Retina (tissue), 1 donor: ENCODE results near the gene FOXP1.

Experiments used
- DNase-seq: peaks from one replicate; pipeline ENCODE4 v3.0.0-alpha.2; 2016

Gene FOXP1

DNA sequence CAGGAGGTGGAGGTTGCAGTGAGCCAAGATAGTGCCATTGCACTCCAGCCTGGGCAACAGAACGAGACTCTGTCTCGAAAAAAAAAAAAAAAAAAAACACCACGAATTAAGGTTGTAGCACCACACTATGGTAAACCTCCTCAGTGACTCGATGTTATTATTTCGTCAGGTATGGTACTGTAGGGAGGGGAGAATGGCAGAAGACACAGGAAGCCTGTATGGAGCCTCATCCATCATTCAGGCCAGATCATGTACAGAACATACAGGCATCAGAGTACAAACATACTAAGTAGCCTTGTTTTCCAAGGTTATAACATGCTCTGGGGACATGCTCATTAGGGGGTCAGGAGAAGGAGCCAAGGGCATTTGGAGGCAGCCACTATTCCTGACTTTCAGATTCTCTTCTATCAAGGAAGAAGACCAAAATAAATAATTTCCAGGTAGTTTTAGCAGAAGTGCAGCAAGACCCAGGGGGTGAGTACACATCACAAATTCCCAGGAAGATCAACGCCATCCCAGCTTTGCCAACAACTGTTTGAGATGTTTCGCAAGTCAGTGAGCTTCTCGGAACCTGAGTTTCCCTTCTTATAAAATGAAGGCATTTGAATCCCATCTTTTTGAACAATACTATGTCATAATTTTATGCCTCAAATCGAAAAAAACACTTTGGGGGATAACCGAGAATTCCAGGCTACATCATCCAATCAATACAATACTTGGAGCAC, 79.8 kb downstream of the FOXP1 start:
- DNase-seq: no peak

DNA sequence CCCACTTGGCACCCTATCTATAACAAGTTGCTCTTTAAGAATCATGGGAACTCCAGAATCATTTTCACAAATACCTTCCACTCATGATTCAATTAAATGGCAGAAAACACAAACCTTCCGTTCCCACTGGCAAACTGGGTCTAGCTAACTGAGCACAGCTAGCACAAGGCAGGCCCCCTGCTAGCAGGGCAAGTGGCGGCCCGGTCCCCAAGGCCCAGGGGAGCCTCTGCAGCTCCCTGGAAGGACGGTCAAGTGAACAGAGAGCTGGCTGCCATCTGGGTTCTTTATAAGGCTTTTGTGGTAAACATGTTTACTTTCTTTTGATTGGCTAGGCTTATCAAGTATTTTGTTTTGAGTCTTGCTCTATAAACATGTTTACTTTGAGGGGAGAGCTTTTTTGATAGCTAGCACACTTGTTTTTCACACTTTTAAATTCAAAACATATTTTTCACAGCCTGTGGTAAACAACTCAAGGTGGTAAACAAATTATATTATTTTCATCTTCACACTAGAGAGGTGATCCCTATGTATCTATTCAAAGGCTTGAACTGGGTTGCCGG, 81.4 kb downstream of the FOXP1 start:
- DNase-seq: no peak

DNA sequence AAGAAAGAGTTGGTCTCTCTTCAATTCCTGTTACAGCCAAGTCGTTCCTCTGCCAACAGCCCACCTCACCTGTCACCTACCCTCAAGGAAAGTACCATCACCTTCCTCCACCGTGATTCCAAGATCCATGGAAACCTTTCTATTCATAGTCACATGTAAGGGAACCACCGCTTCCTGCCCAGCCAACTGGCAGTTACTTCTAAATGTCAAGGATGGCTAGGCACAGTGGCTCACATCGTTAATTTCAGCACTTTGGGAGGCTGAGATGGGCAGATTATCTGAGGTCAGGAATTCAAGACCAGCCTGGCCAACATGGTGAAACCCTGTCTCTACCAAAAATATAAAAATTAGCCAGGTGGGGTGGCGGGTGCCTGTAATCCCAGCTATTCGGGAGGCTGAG, 82.8 kb downstream of the FOXP1 start:
- DNase-seq: no peak

DNA sequence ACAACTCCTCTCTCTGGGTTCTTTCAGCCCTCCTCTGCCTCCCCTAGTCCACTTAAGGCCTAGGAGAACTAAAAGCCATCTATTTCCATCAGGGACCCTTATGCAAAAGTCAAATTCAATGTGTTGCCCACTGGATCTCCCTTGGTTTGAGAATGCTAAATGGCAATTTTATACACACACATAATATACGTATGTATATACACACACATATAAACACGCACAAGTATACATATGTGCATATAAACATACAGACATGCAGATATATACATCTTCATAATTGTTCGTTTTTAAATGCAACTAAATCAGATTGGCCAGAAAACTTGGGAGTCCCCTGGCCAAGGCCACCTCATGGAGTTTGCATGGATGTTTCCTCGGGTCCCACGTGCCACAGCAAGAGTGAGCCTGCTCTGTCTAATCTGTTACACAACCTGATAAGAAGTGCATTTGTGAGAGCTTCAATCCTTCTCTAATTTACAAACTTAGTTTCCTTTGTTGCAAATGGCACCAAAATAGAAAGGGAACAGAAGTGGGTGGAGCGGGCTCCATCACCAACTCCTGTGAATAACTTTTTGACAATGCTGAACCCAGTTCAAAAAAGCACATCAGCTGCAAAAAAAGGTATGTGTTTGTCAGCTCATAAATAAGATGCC, 84.2 kb downstream of the FOXP1 start:
- DNase-seq: no peak

DNA sequence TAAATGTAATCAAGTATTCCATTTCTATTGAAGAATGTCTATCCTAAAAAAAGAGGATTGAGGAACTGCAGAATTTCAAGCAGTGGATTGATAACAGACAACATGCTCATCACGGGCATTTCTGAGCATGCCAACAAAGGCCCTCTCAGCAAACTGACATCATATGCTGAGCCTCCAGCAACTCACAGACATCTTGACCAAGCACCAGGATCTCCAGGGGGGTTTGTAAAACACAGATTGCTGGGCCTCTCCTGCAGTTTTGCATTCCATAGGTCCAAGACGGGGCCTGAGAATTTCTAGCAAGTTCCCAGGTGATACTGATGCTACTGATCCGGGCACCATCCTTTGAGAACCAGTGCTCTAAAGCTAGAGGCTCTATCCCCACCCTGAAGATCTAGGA, 85.0 kb downstream of the FOXP1 start:
- no peak for DNase-seq

DNA sequence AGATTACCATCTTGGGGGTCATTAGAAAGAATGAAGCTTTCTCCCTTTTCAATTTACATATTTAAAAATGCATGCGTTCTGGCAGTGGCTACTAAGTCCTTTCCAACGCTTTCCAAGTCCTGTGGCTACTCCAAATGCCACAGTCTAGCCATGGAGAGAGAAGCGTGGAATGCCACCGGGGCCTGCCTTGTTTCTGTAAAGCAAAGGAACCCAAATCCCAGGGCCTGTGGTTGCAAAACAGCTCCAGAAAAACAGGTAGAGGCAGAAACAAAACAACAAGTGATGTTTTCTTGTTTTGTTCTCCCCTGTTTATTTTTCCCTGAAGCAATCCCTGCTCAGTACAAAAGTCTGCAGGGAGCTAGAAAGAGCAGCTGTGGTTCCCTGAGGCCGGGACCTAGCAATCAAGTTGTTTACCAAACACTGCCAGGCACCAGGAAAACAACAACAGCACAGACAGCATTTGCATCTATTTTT, 85.5 kb downstream of the FOXP1 start:
- no peak for DNase-seq

DNA sequence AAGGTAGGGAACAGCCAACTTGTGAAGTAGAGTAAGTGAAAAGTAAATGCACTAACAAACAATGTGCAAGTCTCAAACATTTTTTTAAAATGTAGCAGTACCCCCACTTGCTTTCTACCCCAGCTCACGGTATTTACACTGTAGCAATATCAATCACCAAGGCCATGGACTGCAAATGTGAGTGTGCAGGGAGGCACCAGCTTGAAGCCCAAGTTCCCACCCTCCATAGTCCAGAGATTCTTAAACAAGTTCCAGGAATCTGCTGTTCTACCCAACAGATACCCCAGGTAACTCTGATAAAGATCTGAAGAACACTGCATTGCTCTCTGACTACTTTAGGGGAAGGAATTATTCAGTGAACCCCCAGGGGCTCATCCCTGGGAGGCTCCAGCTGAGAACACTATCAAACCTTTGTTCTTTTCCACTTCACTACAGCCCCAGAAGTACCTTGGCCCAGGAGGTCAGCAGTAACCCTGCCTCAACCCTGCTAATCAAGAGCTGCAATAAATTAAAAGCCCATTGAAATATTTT, 86.1 kb downstream of the FOXP1 start:
- DNase-seq: no peak

DNA sequence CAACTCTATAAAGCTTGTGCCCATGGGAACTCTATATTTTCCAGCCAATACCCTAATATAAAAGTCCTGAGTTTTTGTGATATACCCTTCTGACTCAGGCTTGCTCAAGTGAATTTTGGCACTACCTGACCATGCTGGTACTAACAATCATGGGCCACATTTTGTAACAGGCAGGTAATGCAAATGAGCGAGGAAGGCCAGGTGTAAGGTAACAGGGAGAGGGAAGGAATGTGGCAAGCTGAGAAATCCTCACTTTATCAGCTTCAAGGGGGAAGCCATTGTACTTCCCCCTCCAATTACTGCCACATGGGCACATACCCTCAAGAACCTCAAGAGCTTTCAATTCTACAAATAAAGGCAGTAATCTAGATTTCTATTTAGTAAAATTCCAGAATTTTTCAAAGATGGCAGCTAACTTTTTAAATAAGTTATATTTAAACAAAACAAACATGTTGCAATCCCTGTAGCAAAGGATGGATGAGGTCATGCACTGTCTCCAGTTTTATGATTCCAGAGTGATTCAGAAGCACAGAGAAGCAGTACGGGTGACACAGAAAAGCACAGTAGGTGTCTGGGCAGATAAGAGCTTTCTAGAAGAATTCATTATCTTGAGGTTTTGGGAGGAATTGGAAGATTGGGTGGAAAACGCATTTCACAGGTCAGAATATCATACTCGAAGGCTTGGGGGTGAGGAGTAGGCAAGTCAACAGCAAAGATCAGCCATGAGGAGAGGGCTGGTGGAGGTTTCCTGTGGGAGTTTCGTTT, 87.6 kb downstream of the FOXP1 start:
- no peak for DNase-seq

DNA sequence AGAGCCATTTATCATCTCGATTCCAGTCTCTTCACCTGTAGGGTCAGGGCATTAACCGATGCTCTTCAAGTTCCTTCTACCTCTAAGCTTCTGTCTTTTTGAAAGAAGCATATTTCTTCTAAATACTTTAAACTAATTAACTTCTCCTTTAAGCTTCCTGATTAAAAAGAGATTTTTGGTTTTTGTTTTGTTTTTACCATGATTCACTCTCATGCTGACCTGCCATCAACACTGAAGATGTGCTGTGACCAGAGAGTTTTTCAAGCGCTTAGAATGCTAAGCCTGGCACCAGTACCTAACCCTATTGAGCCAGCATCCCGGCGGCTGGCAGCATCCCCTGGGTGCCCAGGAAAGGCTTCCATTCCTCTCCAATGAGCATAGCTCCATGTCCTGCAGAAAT, 89.3 kb downstream of the FOXP1 start:
- DNase-seq: no peak

DNA sequence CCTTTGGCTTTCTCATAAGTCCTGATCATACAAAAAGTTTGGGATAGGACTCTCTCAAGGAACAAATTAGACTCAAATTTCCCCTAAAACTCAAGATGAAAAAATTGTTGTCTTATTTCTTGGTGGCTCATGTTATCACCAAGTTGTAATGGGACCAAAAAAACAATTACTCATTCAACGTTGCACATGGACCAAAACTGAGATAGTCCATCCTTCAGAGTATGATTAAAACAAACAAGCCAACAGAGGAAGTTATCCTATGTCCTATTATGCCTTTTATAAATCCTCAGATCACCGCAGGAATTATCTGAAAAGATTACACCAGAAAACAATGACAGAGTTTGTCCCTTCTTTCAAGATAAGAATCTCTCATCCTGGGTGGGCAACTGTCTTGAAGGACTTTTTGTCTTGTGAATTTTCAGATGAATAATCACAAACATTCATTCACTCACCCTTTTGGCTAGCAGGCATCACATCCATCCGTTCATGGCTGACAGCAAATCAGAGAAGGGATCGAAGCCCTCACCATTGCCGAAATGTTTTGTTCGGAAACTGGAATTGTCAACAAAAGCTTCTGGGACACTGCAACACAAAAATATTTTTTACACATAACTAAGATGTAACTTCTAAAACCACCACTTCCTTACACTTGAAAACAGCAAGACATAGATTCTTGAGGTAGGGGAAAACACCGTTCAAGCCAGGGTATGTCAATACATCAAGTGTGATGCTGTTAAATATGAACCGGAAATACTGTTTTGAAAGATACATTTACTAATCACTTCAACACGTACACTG, 90.4 kb downstream of the FOXP1 start:
- DNase-seq: no peak

DNA sequence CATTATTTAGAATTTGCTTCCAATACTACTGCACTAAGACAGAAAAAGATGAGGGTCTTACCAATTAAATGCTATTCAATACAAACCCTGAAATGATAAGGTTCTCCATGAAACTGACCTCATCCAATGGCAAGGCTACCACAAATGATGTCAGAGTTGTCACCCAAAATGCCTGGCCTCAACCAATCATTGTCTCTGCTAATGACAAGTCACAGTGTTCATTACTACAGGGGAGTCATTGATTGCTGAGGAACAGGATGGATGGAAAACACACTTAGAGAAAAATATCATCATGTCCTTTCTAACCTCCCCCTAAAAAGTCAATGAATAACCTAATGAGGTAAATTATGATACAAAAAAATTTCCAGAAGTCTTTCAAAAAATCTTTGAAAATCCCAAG, 91.0 kb downstream of the FOXP1 start:
- no peak for DNase-seq

DNA sequence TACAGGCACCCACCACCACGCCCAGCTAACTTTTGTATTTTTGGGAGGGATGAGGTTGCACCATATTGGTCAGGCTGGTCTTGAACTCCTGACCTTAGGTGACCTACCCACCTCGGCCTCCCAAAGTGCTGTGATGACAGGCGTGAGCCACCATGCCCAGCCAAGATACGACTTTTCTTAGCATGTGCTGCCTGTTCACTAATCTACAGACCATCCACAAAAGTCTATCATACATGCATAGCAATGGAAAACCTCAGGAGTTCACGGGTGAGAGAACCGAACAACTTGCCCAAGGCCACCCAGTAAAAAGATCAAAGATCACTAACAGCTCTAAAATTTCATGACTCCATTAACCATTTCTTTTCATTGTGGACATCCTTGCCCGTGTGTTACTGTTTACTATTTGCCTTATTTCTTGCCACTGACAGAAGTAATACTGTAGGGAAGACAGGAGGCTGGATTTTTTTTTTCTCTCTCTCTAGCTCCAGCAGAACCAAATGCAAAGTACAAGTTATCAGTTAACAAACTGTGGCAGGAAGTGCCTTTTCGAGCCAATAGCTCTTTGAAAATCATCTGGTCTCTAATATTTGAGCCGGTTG, 92.3 kb downstream of the FOXP1 start:
- DNase-seq: no peak

DNA sequence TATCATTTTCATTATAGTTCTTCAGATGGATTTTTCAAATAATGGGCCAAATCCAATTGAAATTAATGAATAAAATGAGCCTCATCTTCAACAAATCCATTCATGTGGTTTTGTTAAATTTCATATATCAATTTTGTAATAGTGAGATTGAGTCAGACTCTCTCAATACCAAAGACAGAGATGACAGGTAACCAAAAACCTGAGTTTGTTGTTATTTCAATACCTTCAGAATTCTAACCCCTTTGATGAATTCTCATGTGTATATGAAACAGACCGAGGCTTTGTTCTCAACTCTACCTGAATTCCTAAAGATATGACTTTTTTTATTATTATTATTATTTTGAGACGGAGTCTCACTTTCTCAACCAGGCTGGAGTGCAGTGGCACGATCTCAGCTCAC, 92.8 kb downstream of the FOXP1 start:
- no peak for DNase-seq

DNA sequence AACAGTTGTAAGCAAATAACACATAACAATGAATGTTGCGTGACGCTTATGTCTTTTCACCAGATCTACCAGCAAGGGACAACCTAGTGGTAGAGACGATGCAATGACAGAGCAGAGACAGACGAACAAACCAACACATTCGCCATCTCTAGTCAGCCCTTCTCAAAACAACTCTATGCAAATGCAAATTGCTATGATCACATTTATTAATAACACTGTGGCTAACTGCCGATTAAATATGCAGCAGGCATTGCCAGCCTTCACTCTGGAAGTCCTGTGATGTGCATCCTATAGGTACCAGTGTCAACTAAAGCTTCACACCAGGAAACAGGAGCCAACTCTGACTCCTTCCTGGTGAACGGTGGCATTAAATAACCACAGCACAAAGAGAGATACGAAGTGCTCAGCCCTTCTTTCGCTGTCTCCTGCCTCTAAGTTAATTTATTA, 94.2 kb downstream of the FOXP1 start:
- no peak for DNase-seq

DNA sequence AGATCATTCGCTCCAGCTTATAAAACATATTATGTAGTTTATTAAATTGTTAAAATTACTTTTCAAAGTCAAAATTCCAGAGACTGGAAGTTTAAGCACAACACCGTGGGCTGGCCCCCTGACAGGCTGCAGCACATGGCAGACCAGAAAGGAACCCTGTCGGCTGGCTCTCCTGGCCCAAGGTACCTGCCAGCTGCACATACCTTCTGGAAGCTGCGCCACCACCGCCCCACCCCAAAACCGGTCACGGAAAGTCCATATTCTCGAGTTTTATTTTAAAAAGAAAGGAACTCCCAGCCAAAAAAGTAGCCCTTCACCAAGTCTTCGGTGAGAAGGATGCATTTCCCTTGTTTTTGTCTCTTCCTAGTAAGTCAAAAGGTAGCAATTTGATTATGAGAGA, 94.6 kb downstream of the FOXP1 start:
- no peak for DNase-seq

DNA sequence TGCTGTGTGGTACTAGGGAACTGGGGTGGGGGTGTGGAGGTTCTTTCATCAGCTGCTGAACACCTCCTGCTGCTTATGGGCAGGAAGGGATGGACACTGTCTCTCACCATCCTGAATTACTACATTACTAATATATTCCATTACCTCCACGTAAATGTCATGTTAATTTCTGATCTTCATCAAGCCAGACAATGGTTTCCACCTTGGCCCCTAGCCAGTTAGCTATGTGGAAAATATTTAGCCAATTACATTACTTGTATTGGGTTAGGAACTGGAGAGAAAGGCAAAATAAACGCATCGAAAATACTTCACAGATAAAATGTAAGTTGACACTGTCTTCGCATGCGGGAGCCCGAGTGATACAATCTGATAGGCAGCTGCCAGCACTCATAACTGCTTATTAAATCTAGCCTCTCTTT, 95.1 kb downstream of the FOXP1 start:
- DNase-seq: no peak

DNA sequence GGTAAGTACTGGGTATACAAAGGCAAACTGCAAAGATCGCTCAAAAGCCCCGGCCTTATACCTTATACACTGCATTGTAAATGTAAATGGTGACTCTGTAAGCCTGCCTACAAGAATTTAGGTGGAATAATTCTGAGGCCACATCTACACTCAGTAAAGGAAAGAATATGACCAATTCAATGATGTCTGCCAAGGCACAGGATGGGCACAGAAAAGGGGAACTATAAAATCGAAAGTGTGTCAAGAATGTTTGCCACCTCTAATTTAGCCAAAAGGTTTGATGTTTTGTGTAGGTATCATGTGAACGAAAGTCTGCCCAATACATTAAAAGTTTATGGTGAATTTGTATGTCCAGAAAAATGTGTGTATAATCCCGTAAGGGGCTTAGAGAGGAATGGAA, 96.1 kb downstream of the FOXP1 start:
- DNase-seq: no peak

DNA sequence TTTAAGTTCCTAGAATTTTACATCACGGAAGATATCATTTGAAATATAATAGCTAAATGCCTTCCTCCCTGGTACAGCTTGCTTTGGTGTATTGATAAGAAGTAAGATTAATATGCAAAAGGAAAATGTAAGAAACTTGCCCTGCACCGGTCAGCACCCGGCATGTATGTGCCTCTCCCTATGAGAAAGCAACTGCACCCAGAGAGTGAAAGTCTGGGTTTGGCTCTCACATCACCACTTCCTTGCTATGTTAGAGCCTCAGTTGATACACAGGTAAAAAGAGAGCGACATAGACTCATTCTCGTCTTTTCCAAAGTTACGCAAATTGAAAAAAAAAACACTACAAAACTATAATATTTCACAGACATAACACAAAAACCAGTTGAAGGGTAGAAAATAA, 96.7 kb downstream of the FOXP1 start:
- no peak for DNase-seq

DNA sequence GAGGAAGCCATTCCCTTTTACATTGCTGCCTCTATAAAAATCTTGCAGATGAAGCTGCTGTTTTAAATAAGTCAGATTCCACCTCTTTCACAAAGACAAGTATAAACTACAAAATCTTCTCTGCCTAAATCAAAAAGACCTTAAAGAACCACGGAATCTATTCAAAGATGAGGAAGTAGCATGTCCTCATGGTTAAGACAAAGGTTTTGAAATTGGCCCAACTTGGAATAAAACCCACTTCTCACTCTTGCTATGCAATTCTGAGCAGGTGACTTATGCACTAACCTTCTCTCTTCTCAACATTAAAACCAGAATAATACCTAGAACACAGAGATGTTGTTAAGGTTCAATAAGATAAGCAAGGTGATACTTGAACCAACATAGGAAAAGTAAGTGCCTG, 97.6 kb downstream of the FOXP1 start:
- no peak for DNase-seq

DNA sequence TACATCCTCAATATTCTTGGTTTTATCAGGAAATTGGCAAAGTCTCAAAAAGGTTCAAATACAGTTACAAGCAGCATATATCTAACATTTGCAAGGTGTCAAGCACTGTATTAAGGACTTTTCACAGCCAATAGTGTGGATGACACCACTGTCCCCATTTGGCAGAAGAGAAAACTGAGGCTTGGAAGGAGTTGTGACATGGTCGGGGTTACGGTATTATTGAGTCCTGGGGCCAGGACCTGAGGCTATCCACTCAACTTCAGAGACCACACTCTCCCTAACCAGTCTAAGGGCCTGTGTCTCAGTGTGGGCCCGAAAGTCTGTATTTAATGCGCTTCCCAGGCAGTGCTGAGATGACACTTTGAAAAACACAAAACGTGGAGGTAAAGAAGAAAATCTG, 99.1 kb downstream of the FOXP1 start:
- DNase-seq: no peak

DNA sequence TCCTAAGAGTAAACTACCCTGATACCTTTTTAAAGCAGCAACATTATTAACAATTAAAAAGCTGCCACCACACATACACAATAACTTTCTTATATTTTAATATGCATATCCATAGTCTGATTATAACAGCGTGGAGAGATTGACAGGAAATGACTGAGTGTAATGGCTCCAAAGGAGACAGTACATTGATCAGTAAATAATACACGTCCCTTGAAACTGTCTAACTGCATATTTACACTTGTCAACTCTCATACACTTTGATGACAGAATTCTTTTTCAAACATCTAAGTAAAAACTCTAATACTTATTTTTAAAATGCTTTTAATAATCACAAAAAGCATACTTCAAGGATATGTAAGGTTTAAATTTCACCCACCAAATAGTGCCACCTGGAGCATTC, 99.5 kb downstream of the FOXP1 start:
- DNase-seq: no peak

DNA sequence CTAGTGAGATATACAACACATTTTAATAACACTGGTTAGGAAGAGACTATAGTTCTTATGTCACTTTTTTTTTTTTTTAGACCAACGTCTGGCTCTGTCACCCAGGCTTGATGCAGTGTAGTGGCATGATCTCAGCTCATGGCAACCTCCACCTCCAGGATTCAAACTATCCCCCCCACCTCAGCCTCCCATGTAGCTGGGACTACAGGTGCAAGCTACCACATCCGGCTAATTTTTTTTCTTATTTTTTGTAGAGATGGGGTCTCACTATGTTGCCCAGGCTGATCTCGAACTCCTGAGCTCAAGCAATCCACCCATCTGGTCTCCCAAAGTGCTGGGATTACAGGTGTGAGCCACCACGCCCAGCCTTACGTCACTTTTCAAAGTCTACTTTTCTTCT, 100.8 kb downstream of the FOXP1 start:
- DNase-seq: no peak
